Measurements from ENCODE around the gene CTIF. TPM values are rescaled to one million over a fixed set of nuclear protein-coding genes. Genes with fewer than 3 reads are reported as not detected.
A peak's percentile ranks its signal among the peaks of the same experiment; 100 is the strongest.
"Not testable (repeated sequence)": the region's sequence is repeated elsewhere in the genome, so short reads cannot be mapped to it uniquely, and the experiment has no call there.

CTIF gene
- total RNA-seq, 1 donor from 2014 or later, result 14.0 TPM

DNA sequence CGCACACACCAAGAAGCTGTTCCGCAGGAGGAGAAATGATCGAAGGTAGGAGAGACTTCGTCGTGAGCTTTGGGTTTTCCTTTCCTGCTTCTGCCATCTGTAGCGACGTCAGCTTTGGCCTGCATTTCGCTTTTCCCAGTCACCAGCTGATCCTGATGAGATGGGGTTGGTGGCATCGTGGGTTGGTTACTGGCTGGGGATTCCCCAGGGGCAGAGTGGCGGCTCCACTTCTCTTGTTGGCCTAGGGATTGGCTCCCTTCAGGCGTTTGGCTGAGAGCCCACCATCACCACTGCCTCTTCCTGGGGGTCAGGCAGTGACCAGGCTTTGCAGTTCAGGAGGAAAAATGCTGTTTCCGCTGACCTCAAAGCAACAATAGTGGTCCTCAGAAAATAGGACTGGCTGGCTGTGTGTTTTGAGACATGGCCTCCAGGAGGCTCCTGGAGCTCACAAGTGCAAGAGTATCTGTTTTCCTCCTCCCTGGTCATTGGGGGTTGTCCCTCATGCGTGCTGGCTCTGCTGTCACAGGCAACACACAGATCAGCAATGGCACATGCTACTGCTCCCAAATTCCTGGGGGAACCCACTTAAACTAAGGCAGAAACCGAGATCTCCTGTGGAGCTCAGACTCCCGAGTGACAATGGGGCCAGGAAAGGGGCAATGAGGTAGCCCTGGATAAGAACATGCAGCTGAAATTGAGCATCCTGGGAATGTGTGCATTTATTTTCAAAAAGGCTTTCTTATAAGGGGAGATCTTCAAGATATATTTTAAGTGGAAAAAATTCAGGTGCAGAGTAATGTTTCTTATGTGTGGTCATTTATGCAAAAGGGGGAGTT, 173.0 kb downstream of the CTIF start:
- ATAC-seq, result no peak

GRCh38 chr18:48713309-48713708, 174.5 kb downstream of the CTIF start:
- ATAC-seq, result peak; percentile 12

DNA sequence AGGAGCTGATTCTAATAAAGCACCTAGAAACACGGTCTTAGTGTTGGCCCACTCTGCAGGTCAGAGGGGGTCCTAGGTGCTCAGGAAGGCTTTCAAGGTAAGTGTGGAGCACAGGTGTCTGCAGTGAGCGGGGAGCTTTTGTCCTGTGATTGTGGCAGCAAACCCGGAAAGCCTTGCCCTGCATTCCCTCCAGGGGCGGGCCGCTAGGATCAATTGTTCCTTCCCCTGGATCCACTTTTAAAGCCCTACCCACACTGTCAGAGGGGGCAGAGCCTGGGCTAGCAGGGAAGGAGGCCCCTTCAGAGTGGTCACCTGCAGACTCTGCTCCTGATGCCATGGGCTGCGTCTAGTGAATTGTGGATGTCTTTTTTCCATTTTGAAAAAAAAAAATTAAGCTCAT, 176.0 kb downstream of the CTIF start:
- ATAC-seq, result no peak

GRCh38 chr18:48715711-48716361, 177.0 kb downstream of the CTIF start:
- ATAC-seq, result peak; percentile 67

GRCh38 chr18:48717227-48717626, 178.4 kb downstream of the CTIF start:
- ATAC-seq, result not testable (repeated sequence)

DNA sequence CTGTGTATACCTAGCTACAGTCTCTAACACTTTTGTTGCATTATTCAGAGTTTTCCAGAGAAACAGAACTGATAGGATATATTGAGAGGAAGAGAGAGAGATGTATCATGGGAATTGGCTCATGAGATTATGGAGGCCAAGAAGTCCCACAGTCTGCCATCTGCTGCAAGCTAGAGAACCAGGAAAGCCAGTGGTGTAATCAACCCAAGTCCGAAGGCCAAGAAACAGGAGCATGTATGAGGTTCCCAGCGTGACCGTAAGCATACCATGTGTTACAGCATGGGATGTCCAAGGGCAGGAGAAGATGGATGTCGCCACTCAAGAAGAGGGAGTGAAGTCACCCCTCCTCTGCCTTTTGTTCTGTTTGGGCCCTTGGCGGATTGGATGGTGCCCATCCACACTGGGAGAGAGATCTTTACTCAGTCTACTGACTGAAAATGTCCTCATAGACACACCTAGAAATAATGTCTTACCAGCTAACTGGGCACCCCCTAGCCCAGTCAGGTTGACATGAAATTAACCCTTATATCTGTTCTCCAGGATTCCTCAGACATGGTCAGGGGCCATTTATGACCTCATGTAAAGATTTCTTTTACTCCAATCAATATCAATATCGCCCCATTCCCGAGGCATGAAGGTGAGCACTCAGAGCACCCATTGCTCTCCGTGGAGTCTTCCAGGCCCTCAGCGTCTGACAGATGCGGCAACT, 179.6 kb downstream of the CTIF start:
- no peak for ATAC-seq

- no peak for ATAC-seq
Measured at GRCh38 chr18:48719388-48719787, 180.6 kb downstream of the CTIF start.

- ATAC-seq, result no peak
Measured at GRCh38 chr18:48719974-48720654, 181.3 kb downstream of the CTIF start.

GRCh38 chr18:48720655-48721025, 181.8 kb downstream of the CTIF start:
- no peak for ATAC-seq

DNA sequence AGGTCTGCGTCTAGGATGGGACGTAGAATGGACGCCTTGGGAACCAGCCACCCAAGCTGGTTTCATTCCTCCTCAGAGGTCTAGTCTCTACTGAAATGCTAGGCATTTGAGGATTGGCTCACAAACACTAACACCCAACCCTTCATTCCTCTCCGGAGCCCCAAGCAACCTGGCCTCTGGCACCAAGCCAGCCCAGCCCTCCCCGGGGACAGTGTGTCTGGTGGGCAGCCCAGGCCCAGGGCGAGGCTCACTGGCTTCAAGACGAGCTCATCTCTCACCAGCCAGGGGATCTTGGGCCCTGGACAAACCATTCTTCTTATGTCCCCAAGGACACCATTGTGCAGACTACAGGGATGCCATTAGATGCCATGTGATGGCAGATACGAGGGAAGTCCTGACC, 182.5 kb downstream of the CTIF start:
- no peak for ATAC-seq

DNA sequence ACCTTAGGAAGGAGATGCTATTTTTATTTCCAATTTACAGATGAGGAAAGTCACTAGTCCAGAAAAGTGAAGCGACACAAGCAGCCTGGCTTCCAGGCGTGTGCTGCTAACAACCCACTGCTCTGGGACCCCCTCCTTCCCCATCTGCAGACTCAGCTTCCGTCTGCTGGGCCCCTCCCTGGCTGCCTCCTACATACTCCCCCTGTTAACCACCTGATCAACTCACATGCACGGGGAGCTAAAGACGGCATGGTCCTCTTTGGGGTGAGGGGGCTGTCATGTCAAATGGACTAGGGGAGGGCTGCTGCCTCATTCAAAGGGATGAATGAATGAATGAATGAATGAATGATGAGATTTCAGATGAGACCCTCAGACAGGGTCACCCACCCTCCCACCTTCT, 184.2 kb downstream of the CTIF start:
- ATAC-seq, result no peak

GRCh38 chr18:48723837-48724236, 185.0 kb downstream of the CTIF start:
- no peak for ATAC-seq

GRCh38 chr18:48724442-48724841, 185.6 kb downstream of the CTIF start:
- peak; percentile 80 for ATAC-seq

GRCh38 chr18:48724939-48725338, 186.1 kb downstream of the CTIF start:
- ATAC-seq, result no peak

DNA sequence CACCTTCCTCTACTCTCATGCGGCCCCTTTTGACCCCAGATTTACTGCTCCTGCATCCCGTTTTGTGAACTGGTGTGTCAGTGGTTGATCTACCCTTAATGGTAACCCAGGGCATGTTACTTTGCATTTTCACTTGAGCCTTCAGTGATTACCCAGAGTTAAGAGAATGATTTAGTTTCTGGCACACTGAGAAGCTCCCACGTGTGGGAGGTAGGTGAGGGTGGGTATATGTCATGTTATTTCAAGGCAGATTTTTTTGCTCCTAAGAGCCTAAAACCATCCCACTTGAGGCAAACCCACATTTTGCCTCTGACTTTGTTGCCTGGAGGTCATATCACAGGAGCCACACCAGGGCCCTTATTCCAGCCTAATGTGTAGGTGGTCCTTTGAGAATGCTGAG, 186.7 kb downstream of the CTIF start:
- ATAC-seq, result no peak

DNA sequence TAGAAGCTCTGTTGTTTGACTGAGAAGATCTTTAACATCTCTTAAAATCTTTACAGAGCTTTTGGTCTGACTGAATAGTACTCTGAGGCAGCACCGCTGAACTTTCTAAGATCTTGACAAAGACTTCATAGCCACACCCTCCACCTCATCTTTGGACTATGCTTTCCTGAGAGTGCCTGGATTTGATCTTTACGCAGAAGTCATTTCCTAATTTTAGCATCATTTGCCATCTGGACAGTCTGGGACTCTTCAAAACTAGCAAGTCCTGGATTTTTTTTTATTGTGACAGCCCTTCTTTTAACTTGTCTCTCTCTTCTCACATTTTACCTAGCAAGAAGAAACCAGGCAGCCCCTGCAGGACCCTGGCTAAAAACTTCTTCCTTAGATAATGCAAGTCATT, 188.8 kb downstream of the CTIF start:
- no peak for ATAC-seq

DNA sequence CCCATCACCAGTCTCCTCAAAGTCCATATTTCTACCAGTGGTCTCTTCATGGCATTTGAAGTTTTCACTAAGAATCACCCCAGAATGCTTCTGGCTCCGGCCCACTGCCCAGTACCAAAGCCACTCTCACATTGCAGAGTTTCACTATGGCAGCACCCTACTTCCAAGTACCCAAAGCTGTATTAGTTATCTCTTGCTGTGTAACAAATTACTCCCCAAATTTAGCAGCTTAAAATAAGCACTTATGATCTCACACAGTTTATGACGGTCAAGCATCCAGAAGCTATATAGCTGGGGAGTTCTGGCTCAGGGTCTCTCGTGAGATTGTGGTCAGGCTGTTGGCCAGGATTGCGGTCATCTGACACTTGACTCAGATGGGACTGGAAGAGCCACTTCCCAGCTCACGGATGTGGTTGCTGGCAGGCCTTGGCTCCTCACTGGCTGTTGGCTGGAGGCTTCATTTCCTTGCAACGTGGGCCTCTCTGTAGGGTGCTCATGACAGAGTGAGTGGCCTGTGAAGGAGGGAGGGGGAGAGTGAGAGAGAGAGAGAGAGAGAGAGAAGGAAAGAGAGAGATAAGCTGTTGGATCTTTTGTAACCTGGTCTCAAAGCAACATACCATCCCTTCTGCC, 189.5 kb downstream of the CTIF start:
- no peak for ATAC-seq

DNA sequence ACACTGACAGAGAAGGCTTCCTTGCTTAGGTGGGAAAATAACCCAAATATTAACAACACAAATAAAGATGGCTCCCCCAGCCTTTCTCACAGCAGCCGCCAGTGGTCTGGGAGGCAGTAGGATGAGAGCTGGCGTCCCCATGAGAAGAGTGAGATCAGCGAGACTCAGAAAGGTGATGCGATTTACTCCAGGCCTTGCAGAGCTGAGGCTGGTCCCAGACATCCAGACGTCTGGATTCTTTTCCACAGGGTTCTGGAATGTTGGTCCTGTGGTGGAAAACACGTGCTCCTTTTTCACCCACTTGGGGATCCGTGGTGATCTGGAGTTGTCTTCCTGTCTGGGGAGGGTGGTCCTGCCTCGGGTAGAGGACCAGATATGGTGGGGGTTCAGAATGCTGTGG, 190.6 kb downstream of the CTIF start:
- ATAC-seq, result no peak

DNA sequence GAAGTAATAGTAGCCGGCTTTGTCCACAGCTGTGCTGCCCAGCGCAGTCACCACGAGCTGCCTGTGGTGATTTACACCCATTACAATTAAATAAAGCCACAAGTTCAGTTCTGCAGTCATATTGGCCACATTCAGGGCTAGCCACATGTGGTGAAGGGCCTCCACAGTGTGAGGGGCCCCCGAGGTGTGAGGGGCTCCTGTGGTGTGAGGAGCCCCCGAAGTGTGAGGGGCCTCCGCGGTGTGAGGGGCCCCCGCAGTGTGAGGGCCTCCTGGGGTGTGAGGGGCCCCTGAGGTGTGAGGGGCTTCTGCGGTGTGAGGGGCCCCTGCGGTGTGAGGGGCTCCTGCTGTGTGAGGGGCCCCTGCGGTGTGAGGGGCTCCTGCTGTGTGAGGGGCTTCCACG, 191.2 kb downstream of the CTIF start:
- ATAC-seq, result no peak

- no peak for ATAC-seq
Measured at GRCh38 chr18:48732767-48733424, 194.1 kb downstream of the CTIF start.

DNA sequence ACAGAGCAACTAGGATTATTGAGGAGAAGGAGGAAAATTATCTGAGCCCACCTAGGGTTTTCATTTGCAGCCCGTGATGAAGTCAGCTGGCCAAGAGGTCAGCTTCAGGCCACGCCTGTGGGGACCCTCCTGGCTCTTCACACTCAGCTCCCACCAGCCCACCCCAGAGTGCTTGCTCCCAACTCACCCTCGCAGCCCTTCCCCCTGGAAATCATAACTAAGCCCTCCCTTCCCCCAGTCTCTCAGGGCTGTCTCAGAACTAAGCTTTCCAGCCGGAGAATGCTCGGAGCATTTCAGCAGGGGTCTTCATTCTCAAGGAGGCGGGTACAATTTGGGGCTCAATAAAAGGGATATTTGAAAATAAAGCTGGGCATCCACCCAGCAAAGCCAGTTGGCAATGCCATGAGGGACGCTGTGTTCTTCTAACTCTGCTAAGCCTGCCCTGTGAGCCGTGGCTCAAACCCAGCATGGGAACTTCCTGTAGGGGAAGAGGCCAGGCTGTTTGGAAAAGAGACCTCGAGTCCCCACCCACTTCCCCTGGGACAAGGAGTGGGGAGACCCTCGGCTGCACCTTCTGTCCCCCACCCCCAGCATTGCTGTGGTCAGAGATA, 194.9 kb downstream of the CTIF start:
- no peak for ATAC-seq

GRCh38 chr18:48734460-48734859, 195.6 kb downstream of the CTIF start:
- ATAC-seq, result no peak
